Loucy (cell line): ENCODE measurements around the gene TSPEAR.

ENCODE experiments used
- EZH2phosphoT487 ChIP-seq: fragments of 200-600 bp; IDR thresholded peaks from 2 replicates; pipeline ENCODE4 v1.6.1; 2018; ENCODE audit warnings: antibody characterized with exemption, mild to moderate bottlenecking, moderate library complexity, borderline replicate concordance
- TF ChIP-seq, protein P1 (sequence below): fragments of 200-600 bp; sonication (generic); conservative IDR thresholded peaks from 2 replicates; pipeline ENCODE4 v1.5.1; 2014; ENCODE audit warnings: mild to moderate bottlenecking, antibody characterized with exemption, low read length

GRCh38 chr21:44534688-44535087, 176.7 kb downstream of the TSPEAR start:
- TF ChIP-seq, protein P1, sequence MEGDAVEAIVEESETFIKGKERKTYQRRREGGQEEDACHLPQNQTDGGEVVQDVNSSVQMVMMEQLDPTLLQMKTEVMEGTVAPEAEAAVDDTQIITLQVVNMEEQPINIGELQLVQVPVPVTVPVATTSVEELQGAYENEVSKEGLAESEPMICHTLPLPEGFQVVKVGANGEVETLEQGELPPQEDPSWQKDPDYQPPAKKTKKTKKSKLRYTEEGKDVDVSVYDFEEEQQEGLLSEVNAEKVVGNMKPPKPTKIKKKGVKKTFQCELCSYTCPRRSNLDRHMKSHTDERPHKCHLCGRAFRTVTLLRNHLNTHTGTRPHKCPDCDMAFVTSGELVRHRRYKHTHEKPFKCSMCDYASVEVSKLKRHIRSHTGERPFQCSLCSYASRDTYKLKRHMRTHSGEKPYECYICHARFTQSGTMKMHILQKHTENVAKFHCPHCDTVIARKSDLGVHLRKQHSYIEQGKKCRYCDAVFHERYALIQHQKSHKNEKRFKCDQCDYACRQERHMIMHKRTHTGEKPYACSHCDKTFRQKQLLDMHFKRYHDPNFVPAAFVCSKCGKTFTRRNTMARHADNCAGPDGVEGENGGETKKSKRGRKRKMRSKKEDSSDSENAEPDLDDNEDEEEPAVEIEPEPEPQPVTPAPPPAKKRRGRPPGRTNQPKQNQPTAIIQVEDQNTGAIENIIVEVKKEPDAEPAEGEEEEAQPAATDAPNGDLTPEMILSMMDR = no peak
- no peak for TF ChIP-seq EZH2phosphoT487
